ENCODE measurements around the gene IL1RAP.

Gene IL1RAP

GRCh38 chr3:190538288-190538687, 24.4 kb downstream of the IL1RAP start:
- Histone ChIP-seq H3K9me3 (ENCODE audit: control insufficient read depth, low read length) (no peaks in the 10 kb centered on the region), H3K27ac (ENCODE audit: insufficient read depth, low read length, poor library complexity, severe bottlenecking) (no peak overlapping the region), H3K36me3 (ENCODE audit: control insufficient read depth, insufficient read depth, low read length) (no peaks in the 10 kb centered on the region), H3K4me3 (ENCODE audit: insufficient read depth, low read depth, low read length, poor library complexity, severe bottlenecking) (no peak overlapping the region), H3K27me3 (replicated peaks; ENCODE audit: control insufficient read depth, insufficient read depth, low read length, poor library complexity, severe bottlenecking) (no peaks in the 10 kb centered on the region), H3K4me1 (ENCODE audit: control insufficient read depth, insufficient read depth, low read length, poor library complexity, severe bottlenecking) (peaks cover 3% of the 10 kb centered on the region)
- DNase-seq = no peak

GRCh38 chr3:190539526-190539925, 25.6 kb downstream of the IL1RAP start:
- no peak overlapping the region for H3K4me3 ChIP-seq (ENCODE audit: insufficient read depth, low read depth, low read length, poor library complexity, severe bottlenecking)
- no peaks in the 10 kb centered on the region for H3K9me3 ChIP-seq (ENCODE audit: control insufficient read depth, low read length)
- no peak overlapping the region for H3K27ac ChIP-seq (ENCODE audit: insufficient read depth, low read length, poor library complexity, severe bottlenecking)
- H3K27me3 ChIP-seq (replicated peaks; ENCODE audit: control insufficient read depth, insufficient read depth, low read length, poor library complexity, severe bottlenecking) = no peaks in the 10 kb centered on the region
- DNase-seq = no peak
- peaks cover 3% of the 10 kb centered on the region for H3K4me1 ChIP-seq (ENCODE audit: control insufficient read depth, insufficient read depth, low read length, poor library complexity, severe bottlenecking)
- no peaks in the 10 kb centered on the region for H3K36me3 ChIP-seq (ENCODE audit: control insufficient read depth, insufficient read depth, low read length)

GRCh38 chr3:190541008-190541407, 27.1 kb downstream of the IL1RAP start:
- no peak for DNase-seq
- Histone ChIP-seq H3K36me3 (ENCODE audit: control insufficient read depth, insufficient read depth, low read length) (no peaks in the 10 kb centered on the region), H3K27ac (ENCODE audit: insufficient read depth, low read length, poor library complexity, severe bottlenecking) (no peak overlapping the region), H3K9me3 (ENCODE audit: control insufficient read depth, low read length) (no peaks in the 10 kb centered on the region), H3K4me1 (ENCODE audit: control insufficient read depth, insufficient read depth, low read length, poor library complexity, severe bottlenecking) (no peaks in the 10 kb centered on the region), H3K4me3 (ENCODE audit: insufficient read depth, low read depth, low read length, poor library complexity, severe bottlenecking) (no peak overlapping the region), H3K27me3 (replicated peaks; ENCODE audit: control insufficient read depth, insufficient read depth, low read length, poor library complexity, severe bottlenecking) (no peaks in the 10 kb centered on the region)

GRCh38 chr3:190541560-190541959, 27.7 kb downstream of the IL1RAP start:
- Histone ChIP-seq H3K9me3 (ENCODE audit: control insufficient read depth, low read length) (no peaks in the 10 kb centered on the region), H3K4me1 (ENCODE audit: control insufficient read depth, insufficient read depth, low read length, poor library complexity, severe bottlenecking) (no peaks in the 10 kb centered on the region), H3K27me3 (replicated peaks; ENCODE audit: control insufficient read depth, insufficient read depth, low read length, poor library complexity, severe bottlenecking) (no peaks in the 10 kb centered on the region), H3K27ac (ENCODE audit: insufficient read depth, low read length, poor library complexity, severe bottlenecking) (no peak overlapping the region), H3K4me3 (ENCODE audit: insufficient read depth, low read depth, low read length, poor library complexity, severe bottlenecking) (no peak overlapping the region), H3K36me3 (ENCODE audit: control insufficient read depth, insufficient read depth, low read length) (no peaks in the 10 kb centered on the region)
- no peak for DNase-seq

GRCh38 chr3:190542846-190543245, 29.0 kb downstream of the IL1RAP start:
- H3K27ac ChIP-seq (ENCODE audit: insufficient read depth, low read length, poor library complexity, severe bottlenecking) = no peak overlapping the region
- no peaks in the 10 kb centered on the region for H3K36me3 ChIP-seq (ENCODE audit: control insufficient read depth, insufficient read depth, low read length)
- no peaks in the 10 kb centered on the region for H3K27me3 ChIP-seq (replicated peaks; ENCODE audit: control insufficient read depth, insufficient read depth, low read length, poor library complexity, severe bottlenecking)
- H3K4me1 ChIP-seq (ENCODE audit: control insufficient read depth, insufficient read depth, low read length, poor library complexity, severe bottlenecking) = no peaks in the 10 kb centered on the region
- no peaks in the 10 kb centered on the region for H3K9me3 ChIP-seq (ENCODE audit: control insufficient read depth, low read length)
- H3K4me3 ChIP-seq (ENCODE audit: insufficient read depth, low read depth, low read length, poor library complexity, severe bottlenecking) = no peak overlapping the region
- no peak for DNase-seq

- no peaks in the 10 kb centered on the region for H3K36me3 ChIP-seq (ENCODE audit: control insufficient read depth, insufficient read depth, low read length)
- H3K27ac ChIP-seq (ENCODE audit: insufficient read depth, low read length, poor library complexity, severe bottlenecking) = no peak overlapping the region
- H3K27me3 ChIP-seq (replicated peaks; ENCODE audit: control insufficient read depth, insufficient read depth, low read length, poor library complexity, severe bottlenecking) = no peaks in the 10 kb centered on the region
- H3K4me3 ChIP-seq (ENCODE audit: insufficient read depth, low read depth, low read length, poor library complexity, severe bottlenecking) = no peak overlapping the region
- H3K4me1 ChIP-seq (ENCODE audit: control insufficient read depth, insufficient read depth, low read length, poor library complexity, severe bottlenecking) = no peaks in the 10 kb centered on the region
- no peak for DNase-seq
- no peaks in the 10 kb centered on the region for H3K9me3 ChIP-seq (ENCODE audit: control insufficient read depth, low read length)
These were observed 29.8 kb downstream of the IL1RAP start for GRCh38 chr3:190543671-190544070.

- Histone ChIP-seq H3K4me3 (ENCODE audit: insufficient read depth, low read depth, low read length, poor library complexity, severe bottlenecking) (no peak overlapping the region), H3K27ac (ENCODE audit: insufficient read depth, low read length, poor library complexity, severe bottlenecking) (no peak overlapping the region), H3K36me3 (ENCODE audit: control insufficient read depth, insufficient read depth, low read length) (no peaks in the 10 kb centered on the region), H3K4me1 (ENCODE audit: control insufficient read depth, insufficient read depth, low read length, poor library complexity, severe bottlenecking) (no peaks in the 10 kb centered on the region), H3K9me3 (ENCODE audit: control insufficient read depth, low read length) (no peaks in the 10 kb centered on the region), H3K27me3 (replicated peaks; ENCODE audit: control insufficient read depth, insufficient read depth, low read length, poor library complexity, severe bottlenecking) (no peaks in the 10 kb centered on the region)
- no peak for DNase-seq
These were observed 31.3 kb downstream of the IL1RAP start for GRCh38 chr3:190545191-190545590.

- no peaks in the 10 kb centered on the region for H3K36me3 ChIP-seq (ENCODE audit: control insufficient read depth, insufficient read depth, low read length)
- H3K9me3 ChIP-seq (ENCODE audit: control insufficient read depth, low read length) = no peaks in the 10 kb centered on the region
- no peaks in the 10 kb centered on the region for H3K4me1 ChIP-seq (ENCODE audit: control insufficient read depth, insufficient read depth, low read length, poor library complexity, severe bottlenecking)
- H3K4me3 ChIP-seq (ENCODE audit: insufficient read depth, low read depth, low read length, poor library complexity, severe bottlenecking) = no peak overlapping the region
- no peaks in the 10 kb centered on the region for H3K27me3 ChIP-seq (replicated peaks; ENCODE audit: control insufficient read depth, insufficient read depth, low read length, poor library complexity, severe bottlenecking)
- no peak overlapping the region for H3K27ac ChIP-seq (ENCODE audit: insufficient read depth, low read length, poor library complexity, severe bottlenecking)
- DNase-seq = no peak
These were observed 33.1 kb downstream of the IL1RAP start for GRCh38 chr3:190546881-190547510.

- H3K27ac ChIP-seq (ENCODE audit: insufficient read depth, low read length, poor library complexity, severe bottlenecking) = no peak overlapping the region
- no peak for DNase-seq
- H3K9me3 ChIP-seq (ENCODE audit: control insufficient read depth, low read length) = no peaks in the 10 kb centered on the region
- no peaks in the 10 kb centered on the region for H3K27me3 ChIP-seq (replicated peaks; ENCODE audit: control insufficient read depth, insufficient read depth, low read length, poor library complexity, severe bottlenecking)
- no peak overlapping the region for H3K4me3 ChIP-seq (ENCODE audit: insufficient read depth, low read depth, low read length, poor library complexity, severe bottlenecking)
- no peaks in the 10 kb centered on the region for H3K36me3 ChIP-seq (ENCODE audit: control insufficient read depth, insufficient read depth, low read length)
- no peaks in the 10 kb centered on the region for H3K4me1 ChIP-seq (ENCODE audit: control insufficient read depth, insufficient read depth, low read length, poor library complexity, severe bottlenecking)
These were observed 34.3 kb downstream of the IL1RAP start for GRCh38 chr3:190548031-190548656.

GRCh38 chr3:190552021-190552420, 38.1 kb downstream of the IL1RAP start:
- Histone ChIP-seq H3K27ac (ENCODE audit: insufficient read depth, low read length, poor library complexity, severe bottlenecking) (no peak overlapping the region), H3K27me3 (replicated peaks; ENCODE audit: control insufficient read depth, insufficient read depth, low read length, poor library complexity, severe bottlenecking) (no peaks in the 10 kb centered on the region), H3K4me1 (ENCODE audit: control insufficient read depth, insufficient read depth, low read length, poor library complexity, severe bottlenecking) (no peaks in the 10 kb centered on the region), H3K36me3 (ENCODE audit: control insufficient read depth, insufficient read depth, low read length) (peaks cover 4% of the 10 kb centered on the region), H3K4me3 (ENCODE audit: insufficient read depth, low read depth, low read length, poor library complexity, severe bottlenecking) (no peak overlapping the region), H3K9me3 (ENCODE audit: control insufficient read depth, low read length) (no peaks in the 10 kb centered on the region)
- DNase-seq = no peak

Measured in effector memory CD4-positive, alpha-beta T cell (primary cell).